GM19025 (cell line): ENCODE results near the gene UIMC1.

Source experiments
- ATAC-seq: cut with Tn5 transposase; IDR thresholded peaks from one replicate; pipeline ENCODE4 v1.9.1; 2021; ENCODE audit warnings: mild to moderate bottlenecking, low read depth, moderate library complexity; ENCODE audit not compliant: unreplicated experiment

Gene UIMC1

DNA sequence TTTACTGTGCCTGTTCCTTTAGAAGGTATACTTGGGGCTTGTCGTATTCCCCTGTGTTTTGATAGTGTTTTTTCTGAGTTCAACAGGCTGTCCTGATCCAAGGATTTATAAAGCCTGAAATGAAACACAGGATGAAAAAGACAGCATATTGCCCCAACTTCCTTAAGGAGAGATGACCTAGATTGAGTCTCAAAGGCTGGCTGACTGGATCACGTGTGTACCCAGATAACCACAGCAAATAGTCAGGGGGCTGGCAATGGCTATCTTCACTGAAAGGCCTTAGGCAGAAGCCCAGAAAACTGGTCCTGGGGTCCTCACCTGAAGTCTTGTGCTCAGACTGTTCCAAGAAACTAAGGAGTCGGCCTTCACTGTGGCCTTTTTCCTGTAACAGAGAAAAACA is 99.8 kb downstream of the UIMC1 start:
- ATAC-seq: no peak

DNA sequence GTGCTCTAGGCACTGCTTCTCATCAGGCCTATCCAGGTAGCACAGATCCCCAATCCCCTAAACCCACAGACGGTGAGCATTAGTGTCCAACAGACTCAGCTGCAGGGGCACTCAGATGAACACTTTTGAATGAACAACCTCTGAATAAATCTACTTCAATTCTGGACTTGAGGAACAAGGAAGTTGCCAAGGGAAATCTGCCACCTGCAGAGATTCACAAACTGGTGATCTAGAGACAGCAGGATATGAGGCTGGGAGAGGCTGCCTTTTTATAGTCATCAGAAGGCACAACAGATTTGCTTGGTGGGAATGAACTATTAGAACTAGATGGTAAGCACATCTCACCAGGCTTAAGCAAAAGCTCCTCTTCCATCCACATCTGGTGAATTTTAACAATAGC is 100.5 kb downstream of the UIMC1 start:
- ATAC-seq: no peak

DNA sequence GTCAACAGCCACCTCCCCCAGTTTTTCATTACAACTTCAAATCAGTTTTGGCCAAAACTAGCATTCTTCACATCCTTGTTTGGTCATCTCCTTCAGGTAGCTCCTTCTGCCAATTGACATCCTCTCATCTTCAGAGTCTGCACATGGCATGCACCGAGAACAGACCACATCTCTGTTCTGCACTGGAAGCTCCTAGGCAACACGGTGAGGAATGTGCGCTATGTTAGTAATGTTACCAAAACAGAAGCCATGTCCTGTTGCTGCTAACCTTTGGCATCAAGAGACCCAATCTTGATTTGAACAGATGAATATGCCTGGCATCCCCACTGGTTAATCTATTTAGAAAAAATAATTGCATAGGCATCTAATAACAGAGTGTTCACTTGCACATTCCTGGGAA is 102.3 kb downstream of the UIMC1 start:
- no peak for ATAC-seq

DNA sequence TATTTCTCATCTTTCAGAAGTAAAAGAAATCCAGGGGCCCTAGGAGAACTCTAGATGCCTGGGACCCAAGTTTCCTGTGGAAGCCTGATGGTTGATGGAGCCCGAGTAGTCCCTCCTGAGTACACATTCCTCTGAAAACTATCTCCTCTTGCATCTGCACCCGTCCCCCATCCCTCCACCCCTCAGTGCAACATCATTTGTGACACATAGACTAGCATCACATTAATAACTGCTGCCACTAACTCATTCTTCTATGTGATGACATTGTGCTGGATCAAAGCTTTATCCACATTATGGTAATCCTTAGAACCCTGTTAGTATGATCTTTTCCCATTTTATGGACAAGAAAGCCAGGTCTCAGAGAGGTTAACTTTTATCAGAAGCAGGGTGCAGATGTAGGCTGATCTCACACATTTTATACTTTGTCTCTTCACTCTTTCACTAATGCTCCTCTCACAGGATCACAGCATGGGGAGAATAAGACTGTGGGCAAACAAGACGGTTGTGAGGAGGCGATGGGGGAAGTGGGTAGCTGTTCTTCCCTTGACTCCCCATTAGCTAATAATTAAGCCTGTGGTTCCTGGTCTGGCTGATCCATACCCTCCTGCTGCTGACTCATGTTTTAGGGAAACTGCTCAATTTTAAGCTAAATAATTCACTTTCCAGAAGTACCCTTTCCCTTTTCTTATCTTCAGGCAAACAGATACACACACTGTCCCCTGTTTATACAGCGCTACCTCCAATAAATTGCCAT is 103.5 kb downstream of the UIMC1 start:
- no peak for ATAC-seq

DNA sequence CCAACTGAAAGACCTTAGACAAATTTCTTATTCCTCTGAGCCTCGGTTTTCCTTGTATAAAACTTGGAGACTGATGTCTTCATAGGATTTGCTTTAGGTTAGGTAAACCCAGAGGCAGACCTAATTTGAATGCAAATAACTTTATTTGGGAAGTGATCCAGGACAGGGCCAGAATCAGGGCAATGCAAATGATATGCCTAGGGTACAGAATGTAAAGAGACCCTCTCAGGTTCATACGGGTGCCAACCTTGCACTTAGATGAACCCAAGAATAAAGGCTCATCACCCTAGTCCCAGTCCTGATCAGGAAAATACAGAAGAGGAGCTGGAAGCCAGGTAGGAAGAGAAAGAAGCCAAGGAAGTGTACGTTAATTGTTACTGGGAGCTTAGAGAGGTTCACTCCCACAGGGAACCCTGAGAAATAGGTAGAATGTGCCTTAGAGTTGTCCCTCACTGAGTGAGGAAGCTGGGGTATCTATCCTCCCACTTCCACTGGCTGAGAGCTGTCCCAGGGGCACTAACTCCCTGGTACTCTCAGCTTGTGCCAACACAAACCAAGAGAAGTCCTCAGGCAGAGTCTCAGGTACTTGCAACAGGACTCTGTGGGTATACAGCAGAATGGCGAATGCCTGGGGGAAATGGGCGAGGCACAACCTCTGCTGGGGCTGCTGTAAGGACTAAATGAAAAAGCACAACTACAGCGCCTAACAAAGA is 104.3 kb downstream of the UIMC1 start:
- ATAC-seq: no peak

DNA sequence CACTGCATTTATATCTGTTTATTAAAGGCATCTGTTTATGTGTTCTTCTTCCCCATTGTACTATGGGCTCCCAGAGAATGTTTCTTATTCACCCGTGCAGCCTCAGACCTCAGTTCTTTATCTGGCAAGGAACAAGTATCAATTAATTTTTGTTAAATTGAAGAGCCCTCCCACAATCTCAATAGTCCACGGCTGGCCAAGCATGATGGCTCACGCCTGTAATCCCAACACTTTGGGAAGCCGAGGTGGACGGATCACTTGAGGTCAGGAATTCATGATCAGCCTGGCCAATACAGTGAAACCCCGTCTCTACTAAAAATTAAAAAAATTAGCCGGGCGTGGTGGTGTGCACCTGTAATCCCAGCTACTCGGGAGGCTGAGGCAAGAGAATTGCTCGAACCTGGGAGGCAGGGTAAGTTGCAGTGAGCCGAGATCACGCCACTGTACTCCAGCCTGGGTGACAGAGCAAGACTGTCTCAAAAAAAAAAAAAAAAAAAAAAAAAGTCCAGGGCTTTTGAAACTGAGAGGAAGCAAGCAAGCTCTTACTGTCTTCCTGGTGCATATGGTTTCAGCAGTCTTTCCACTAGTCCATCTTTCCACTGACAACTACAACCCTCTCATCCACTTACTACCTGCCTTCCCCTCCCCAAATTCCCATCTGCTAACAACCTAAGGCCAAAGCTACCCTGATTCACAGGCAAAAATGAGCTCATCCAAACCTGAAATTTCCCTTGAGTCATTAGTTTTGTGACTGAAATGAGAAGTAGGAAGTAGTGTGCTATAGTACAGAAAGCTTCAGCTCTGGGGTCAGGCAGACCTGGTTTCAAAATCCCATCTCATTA is 105.1 kb downstream of the UIMC1 start:
- peak; percentile 64 for ATAC-seq

DNA sequence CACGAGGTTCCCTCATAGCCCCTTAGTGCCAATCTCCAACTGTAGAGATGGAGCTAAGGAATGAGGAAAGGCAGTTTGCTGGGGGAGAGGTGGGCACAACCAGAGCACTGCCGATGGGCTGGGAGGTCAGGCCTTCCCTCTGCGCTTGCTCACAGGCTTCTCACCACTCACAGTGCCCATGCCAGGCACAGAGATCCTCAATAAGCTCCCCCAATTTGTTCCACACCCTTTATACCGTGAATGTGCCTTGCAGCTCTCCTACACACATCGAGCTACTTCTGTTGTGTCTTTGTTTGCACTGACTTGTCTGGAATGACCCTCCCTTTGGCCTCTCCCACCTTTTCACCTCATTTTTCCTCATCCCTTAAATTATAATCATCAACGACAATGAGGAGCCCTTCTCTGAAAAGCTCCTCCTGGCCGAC is 105.8 kb downstream of the UIMC1 start:
- no peak for ATAC-seq

DNA sequence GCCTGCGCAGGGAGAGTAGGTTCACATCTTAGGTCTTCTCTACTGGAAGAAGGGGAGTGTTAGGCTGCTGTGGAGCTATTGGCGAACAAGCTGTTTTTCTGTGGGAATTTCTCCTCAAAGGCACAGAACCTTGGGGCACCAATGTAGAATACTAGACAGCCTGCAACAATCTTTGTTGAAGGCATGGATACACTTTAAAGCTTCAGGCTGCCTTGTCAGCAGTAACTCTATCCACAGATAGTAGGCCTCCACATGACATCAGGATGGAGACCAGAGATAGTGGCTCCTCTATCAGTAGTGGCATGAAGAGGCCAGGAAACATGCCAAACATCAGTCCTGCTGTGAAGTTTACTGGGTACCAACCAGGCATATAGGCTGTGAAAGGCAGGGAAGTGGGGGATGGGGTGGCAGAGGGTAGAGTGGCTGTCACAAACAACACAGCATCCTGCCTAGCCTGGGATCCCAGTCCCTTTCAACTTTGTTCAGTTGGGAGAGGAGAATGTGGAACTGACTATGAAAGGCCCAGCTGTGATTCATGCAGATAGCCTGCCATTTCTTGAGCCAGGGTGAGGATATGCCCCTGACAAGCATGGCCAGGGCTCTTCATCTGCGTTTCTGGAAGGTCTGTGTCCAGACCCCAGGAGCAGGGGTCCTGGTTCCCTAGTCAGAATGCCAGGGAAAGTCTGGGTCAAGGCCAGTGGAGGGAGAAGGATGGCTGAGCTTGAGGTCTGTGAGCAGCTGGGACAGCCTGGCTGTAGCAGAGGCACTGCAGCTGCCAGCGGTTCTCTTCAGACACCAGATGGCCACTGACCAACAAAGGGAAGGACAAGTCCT is 106.4 kb downstream of the UIMC1 start:
- ATAC-seq: no peak

DNA sequence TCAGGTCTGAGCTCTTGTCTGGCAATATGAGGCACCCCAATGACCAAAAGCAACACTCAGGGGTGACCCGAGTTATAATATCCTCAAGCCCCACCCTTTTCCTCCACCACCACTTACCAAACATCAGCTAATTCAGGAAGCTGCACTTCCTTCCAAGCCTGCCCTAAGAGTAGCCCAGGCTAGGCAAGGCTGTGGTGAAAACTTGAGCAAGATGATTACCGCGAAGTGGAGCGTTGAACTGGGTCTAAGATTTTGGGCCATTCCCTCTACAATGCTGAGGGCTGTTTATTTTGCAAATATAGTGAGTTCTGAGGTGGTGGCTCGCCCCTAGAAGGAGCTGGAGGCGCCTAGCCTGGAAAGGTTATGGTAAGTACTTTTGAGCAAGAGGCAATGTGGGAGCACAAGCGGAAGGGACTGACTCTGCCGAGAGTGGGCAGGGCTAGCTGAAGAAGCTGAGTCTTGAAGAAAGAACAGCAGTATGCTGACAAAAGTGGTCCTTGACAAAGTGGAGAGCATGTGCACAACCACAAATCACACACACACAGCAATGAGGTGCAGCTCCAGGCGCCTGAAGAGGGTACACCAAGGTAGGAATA is 107.2 kb downstream of the UIMC1 start, which contains the start of gene HK3:
Gene HK3 (minus strand): TSS at position 51 of the 596 bp plus-strand sequence. CDS start 3,187 bp downstream, outside the sequence.
- ATAC-seq: no peak

DNA sequence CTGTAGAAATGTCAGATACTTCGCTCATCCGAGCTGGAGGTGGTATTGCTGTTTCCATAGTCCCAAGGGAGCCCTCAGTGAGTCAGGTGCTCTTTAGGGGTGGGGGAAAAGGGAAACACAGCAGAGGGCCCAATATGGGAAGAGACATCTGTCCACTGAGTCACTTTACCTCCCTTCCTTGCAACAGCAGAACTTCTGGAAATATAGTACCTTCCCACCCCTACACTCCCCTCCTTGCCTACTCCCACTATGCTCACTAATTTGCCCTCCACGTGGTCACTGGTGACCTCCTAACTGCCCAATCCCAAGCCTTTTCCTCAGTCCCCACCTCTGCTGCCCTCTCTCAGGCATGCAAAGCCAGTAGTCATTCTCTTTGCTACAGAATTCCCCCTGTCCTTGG is 109.3 kb downstream of the UIMC1 start:
- ATAC-seq: no peak

DNA sequence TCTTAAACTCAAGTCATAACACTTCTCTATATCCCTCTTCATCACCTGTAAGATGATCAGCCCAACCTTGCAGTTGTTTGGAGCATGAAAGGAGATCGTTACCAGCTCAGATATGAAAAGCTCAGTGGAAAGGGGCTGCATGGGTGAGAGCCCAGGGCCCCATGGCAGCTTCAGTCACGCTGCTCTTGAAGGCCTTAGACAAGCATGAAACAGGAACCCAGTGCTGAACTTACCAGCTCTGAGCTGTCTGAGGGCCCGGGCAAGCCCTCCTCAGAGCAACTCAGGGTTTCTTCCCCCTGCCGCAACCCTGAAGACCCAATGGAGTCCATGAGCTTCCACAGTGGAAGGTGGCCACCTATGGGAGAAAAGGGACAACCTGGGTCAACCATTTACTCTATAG is 110.7 kb downstream of the UIMC1 start:
- ATAC-seq: no peak

DNA sequence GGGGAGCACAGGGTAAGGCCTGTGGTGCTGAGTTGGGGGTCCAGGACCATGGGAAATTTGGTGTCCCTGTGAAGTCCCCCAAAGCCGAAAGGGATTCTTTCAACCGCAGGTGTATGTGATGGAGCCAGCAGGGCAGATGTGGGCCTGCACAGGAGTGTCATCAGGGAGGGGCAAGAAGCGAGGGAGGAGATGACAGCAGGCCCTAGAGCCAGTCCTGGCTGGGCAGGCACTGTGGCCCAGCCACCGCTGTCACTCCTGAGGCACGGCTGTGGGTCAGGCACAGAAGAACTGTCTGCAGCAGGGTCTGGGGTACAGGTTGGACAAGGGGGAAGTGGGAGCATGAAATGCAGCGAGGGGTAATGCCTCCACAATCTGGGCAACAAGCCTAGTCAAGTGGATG is 112.3 kb downstream of the UIMC1 start:
- no peak for ATAC-seq

DNA sequence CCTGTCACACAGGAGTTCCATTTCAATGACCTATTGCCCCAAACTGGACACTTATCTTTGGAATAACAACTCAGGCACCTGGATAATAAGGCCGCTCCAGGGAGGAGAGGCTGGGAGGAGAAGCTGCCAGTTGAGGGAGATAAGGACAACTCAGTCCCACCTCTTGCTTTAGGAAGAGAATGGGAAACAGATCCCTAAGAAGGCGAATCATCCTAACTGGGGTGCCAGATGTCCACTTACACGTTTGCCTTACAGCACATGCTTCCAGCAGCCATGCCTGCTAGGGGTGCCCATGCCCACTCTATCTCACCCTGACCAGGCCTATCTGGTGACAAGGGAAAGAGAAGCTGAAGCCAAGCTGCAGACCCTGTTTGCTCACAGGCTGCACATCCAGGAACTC is 113.9 kb downstream of the UIMC1 start:
- no peak for ATAC-seq

DNA sequence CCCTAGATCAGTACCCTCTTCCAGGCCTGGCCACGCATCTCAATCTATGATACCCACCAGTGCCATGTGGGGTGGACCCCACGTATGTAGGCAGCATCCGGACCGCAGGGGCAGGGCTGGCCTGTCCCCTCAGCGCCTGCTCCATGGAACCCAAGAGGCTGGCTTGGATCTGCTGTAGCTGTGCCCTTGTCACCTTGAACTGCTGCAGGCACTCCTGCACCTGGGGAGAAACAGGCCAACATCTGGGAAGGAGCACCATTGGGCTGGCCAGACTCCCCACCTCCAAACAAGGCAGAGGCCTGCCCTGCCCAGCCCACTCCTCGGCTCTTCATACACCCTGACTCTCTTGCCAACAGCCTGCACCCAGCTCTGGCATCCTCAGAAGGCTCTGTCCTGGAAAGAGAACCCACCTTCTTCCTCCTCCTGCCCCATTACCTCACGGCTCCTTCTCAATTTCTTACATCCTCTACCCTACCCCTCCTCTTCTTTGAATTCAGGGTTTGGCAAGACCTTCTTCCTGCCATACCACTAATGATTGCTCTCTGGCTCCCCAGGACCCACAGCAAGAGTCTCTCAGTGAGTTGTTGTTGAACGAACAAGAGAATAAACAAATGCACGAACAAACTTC is 115.1 kb downstream of the UIMC1 start:
- ATAC-seq: no peak

DNA sequence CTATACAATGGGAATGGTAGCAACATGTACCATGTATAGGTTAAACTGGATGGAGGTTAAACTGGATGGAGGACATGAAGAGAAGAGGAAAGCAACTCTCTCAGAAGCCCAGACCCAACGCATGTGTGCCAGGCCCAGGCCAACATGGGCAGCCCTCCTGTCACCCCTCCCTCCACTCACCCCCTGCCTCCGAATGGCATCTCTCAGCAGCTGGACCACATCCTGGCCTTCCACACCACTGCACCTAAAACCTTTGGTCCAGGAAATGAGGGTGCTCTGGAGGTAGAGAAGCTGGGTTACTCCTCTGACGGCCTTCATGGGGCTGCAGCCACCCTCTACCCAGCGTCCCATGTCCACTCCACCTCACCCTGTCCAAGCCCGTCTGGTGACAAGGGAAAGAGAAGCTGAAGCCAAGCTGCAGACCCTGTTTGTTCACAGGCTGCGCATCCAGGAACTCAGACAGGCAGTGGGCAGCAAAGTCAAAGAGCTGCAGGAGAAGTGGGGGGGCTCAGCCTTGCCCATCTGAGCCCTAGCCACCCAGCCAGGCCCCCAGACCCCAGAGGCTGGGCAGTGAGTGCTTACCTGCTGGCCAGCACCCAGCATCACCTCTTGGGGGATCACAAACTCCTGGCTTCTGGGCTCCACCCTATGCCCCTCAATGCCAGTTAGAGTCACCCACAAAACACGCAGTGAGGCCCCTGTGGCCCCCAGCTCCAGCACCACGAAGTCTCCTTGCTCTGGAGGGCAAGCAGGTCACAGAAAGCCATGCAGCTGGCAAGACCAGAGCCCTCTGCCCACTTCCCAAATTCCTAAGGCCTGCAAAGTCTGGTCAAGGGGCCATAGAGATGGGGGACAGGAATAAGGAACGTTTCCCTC is 115.9 kb downstream of the UIMC1 start:
- no peak for ATAC-seq

DNA sequence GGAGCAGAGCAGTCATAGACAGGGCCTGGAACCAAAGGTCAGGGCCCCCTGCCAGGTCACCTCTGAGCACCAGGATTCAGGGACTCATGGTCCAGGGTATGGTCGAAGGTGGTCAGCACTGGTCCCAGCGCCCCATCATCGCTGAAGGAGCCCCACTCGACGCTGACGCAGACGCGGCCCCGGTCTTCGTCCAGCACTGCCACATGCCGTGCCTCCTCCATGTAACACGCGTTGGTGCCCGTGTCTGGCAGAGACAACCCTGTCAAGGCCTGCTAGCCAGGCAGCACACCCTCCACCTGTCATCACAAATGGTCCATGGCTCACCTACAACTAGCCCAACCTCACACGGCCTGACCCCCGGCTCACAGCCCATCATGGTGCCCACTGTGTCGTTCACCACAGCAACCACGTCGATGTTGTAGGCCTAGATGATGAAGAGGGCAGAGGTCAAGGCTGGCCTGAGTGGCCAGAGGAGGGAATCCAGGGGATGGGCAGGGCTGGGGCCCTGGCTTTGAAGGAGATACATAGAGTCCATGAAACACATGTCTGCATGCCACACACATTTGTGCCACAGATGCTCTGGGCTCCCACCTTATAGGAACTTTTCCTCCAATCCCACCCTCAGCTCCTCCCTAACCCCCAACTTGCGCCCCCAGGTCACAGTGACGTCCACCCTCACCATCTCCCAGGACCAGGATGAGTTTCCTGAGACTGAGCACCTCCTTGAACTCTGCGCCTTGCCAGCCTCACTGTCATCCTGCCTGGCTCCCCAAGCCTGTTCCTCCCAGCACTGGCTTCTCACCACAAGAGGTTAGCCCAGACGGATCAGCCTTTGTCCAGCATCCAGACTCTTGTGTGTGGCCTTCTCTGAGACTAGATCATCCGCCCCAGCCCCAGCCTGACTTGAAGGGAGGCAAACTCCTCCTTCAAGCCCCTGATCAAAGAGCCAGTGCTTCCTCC is 117.0 kb downstream of the UIMC1 start:
- no peak for ATAC-seq

DNA sequence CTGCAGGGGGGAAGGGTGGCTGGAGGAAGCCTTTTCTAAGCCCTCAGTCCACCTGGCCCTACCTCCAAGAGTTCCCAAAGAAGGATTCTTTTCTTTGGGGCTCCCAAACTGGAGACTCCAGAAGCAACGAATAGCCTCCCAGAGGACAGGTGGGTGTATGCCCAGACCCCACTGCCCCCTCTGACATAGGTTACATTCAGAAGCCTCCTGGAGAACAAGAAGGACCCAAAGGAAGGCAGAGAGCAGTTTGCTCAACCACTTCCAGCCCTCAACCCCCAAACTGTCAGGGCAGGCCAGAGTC is 117.8 kb downstream of the UIMC1 start:
- no peak for ATAC-seq
